Thyroid gland (tissue), 4 donors: Measurements from ENCODE around the gene SCN2A.

Source experiments
- POLR2A ChIP-seq, 2 donors: fragments of 450-650 bp; IDR thresholded peaks; one replicate each; pipeline ENCODE4 v1.6.1; 2017; ENCODE audit warnings: antibody characterized with exemption in 2 of 2, mild to moderate bottlenecking in 2 of 2, moderate library complexity in 1 of 2
- TF ChIP-seq, protein P1 (sequence below), 6 experiments: fragments of 200-600 bp in 3 of 6; fragments of 450-650 bp in 3 of 6; sonication (generic) in 3 of 6; IDR thresholded peaks; one replicate each; pipeline ENCODE4 v1.5.1; 2016 to 2019; ENCODE audit warnings: antibody characterized with exemption in 6 of 6, mild to moderate bottlenecking in 2 of 6, inconsistent platforms in 1 of 6, moderate library complexity in 1 of 6

DNA sequence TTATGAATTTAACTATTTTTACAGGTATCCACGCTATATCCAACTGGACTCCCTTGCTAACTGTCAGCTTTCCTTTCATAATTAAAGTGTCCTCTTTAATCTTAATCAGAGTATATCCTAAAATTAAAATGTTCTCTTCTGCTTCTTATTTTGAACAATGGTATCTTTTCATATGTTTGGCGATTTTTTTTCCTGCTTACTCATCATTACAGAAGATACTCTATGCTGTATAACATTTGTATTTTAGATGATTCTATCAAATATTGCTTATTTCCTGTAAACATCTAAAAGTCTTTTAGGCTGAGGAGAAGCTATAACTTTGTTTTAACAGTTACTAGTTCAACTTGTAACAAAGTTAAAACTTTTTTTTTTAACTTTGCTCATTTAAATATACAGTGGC lies 17.4 kb downstream of the SCN2A start:
- TF ChIP-seq, protein P1, sequence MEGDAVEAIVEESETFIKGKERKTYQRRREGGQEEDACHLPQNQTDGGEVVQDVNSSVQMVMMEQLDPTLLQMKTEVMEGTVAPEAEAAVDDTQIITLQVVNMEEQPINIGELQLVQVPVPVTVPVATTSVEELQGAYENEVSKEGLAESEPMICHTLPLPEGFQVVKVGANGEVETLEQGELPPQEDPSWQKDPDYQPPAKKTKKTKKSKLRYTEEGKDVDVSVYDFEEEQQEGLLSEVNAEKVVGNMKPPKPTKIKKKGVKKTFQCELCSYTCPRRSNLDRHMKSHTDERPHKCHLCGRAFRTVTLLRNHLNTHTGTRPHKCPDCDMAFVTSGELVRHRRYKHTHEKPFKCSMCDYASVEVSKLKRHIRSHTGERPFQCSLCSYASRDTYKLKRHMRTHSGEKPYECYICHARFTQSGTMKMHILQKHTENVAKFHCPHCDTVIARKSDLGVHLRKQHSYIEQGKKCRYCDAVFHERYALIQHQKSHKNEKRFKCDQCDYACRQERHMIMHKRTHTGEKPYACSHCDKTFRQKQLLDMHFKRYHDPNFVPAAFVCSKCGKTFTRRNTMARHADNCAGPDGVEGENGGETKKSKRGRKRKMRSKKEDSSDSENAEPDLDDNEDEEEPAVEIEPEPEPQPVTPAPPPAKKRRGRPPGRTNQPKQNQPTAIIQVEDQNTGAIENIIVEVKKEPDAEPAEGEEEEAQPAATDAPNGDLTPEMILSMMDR (IDR thresholded peaks at IDR 0.05): no peak
- TF ChIP-seq POLR2A (IDR thresholded peaks at IDR 0.05): no peak
